Astrocyte (in vitro differentiated cells and primary cell): Measurements from ENCODE around the gene BCL7A. TPM values are rescaled to one million over a fixed set of nuclear protein-coding genes. Genes with fewer than 3 reads are reported as not detected.

Source experiments
- total RNA-seq: library from RNA; stranded (reverse); gene quantifications from 2 replicates; pipeline ENCODE4 v1.2.1, GENCODE V29; 2021

BCL7A gene
- total RNA-seq, 1 donor from 2014 or later: 9.6 TPM

Other genes with a start within 250 kb of the BCL7A start
- 28.0 and 31.9 TPM in 2 replicates for gene RHOF, start 228.2 kb upstream of the BCL7A start, total RNA-seq
- gene SETD1B, start 217.9 kb upstream of the BCL7A start, total RNA-seq: 20.9 and 24.0 TPM in 2 replicates
- gene HPD, start 163.0 kb upstream of the BCL7A start, total RNA-seq: not detected in 2 replicates
- gene PSMD9, start 133.1 kb upstream of the BCL7A start, total RNA-seq: 59.0 and 63.4 TPM in 2 replicates
- 4.6 and 4.7 TPM in 2 replicates for gene CFAP251, start 103.3 kb upstream of the BCL7A start, total RNA-seq
- 62.5 and 73.4 TPM in 2 replicates for gene MLXIP, start 56.9 kb downstream of the BCL7A start, total RNA-seq
- not detected in 2 replicates for gene IL31, start 152.3 kb downstream of the BCL7A start, total RNA-seq
- gene LRRC43, start 161.2 kb downstream of the BCL7A start, total RNA-seq: 0.72 and 0.73 TPM in 2 replicates
- 0.54 and 0.62 TPM in 2 replicates for gene B3GNT4, start 181.8 kb downstream of the BCL7A start, total RNA-seq
- gene DIABLO, start 204.2 kb downstream of the BCL7A start, total RNA-seq: 87.6 and 91.6 TPM in 2 replicates
- gene VPS33A, start 244.6 kb downstream of the BCL7A start, total RNA-seq: 31.6 and 34.3 TPM in 2 replicates